GM18502 (cell line): Measurements from ENCODE around the gene ANKRD63.

Experiments
- ATAC-seq: cut with Tn5 transposase; IDR thresholded peaks from one replicate; pipeline ENCODE4 v1.9.1; 2021; ENCODE audit warnings: mild to moderate bottlenecking; ENCODE audit not compliant: unreplicated experiment, poor library complexity

Gene ANKRD63, protein sequence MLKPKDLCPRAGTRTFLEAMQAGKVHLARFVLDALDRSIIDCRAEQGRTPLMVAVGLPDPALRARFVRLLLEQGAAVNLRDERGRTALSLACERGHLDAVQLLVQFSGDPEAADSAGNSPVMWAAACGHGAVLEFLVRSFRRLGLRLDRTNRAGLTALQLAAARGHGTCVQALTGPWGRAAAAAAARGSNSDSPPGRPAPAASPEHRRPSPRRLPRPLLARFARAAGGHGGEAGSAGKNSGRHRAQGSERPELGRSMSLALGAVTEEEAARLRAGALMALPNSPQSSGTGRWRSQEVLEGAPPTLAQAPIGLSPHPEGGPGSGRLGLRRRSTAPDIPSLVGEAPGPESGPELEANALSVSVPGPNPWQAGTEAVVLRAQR

DNA sequence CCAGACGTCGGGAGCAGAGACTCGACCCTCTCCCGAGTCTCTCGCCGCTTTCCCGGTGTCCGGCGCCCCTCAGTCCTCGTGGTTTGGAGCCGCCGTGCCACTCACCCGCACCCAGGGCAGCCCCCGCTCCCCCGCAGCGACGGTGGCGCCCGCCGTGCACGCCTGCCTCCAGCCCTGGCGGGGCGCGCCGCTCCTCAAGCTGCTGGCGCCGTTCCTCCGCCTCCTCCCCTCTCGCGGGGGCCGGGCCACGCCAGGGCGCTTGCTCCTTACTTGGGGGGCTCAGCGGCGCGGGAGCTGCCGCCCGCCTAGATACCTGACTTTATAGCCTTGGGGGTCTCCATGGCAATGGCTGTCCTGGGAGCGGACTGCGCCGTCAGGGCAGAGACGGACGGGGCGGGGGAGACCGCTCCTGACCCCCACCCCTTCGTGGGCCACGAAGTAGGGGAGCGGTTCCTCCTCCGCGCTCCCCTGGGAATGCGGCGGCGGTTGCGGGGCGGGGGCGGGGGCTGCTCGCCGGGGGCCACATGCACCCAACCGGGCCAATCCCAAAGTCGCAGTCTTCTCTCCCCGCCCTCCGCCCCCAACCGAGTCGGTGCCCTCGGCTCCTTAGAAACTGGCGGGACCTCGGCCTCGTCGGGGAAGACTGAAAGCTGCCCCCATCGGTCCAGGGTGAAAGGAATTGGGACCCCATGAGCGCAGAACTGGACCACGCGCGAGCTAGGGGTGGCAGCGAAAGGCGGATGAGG, at the start of gene ANKRD63:
Gene ANKRD63, minus strand, starts transcription at position 196 of the 746 bp plus-strand sequence. CDS start 478 bp downstream, outside the sequence.
- no peak for ATAC-seq

DNA sequence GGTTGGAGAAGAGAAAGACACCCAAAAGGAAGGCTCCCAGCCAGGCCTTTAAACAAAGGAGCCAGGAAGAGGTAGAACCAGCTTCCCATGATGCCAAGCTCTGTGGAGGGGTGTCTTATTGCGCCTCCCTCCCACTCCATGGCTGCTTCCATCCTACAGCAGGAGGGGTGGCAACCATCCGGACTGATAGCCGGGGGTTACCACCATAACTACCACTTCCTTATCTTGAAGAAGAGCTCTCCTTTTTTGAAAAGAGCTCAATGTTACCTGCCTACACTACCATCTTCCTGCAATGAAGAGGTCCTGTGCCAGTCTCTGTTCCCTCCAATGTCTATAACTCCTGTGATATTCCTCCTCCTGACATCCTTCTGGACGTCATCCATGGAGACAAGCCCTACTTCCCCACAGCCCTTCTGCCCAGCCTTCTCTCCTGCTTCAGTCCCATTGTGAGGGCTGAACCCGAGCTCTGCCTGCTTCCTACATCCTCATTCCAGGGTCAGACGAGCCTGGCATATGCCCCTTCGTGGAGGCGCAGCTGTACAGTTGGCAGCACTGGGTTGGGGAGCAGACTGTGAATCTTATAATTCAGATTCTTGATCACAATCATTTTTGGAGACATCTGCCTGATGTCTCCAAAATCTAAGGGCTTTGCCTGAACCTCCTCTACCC, 49.4 kb upstream of the ANKRD63 start:
- ATAC-seq = no peak

DNA sequence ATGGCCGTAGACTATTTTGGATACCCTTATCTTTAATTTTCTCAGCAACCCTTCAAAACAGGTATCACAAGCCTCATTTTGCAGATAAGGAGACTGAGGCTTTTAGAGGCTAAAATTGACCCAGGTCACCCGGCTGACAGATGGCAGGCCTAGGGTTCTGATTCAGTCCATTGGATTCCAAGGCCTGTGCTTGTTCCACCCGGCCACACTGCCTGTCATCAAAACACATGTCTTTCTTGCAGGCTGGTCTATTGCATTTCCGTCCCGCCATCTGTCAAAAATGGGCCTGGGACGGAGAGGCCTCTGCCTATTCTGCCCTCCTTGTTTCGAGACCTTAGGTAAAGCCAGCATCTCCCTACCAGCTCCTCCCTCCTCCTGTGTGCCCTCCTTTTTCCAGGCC, 48.8 kb upstream of the ANKRD63 start:
- ATAC-seq = no peak

DNA sequence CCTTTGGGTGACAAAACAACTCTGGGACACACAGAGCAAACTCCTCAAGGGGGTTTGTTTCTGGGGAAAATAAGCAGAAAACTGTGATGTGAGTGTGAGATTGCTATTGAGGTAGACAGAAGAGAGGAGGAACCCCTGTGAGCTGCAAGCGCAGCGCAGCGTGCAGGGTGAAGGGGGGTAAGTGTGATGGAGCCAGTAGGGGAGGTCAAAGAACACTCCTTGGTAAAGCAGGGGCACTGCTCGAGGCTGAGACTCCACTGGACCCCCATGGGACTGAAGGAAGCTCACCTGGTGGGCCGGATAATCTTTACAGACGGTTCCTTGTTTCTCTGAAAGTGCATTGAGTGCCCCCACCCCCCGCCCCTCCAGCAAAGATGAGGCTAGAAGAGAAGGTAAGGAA, 48.2 kb upstream of the ANKRD63 start:
- no peak for ATAC-seq

GRCh38 chr15:40330368-40330836, 47.5 kb upstream of the ANKRD63 start:
- ATAC-seq = no peak

DNA sequence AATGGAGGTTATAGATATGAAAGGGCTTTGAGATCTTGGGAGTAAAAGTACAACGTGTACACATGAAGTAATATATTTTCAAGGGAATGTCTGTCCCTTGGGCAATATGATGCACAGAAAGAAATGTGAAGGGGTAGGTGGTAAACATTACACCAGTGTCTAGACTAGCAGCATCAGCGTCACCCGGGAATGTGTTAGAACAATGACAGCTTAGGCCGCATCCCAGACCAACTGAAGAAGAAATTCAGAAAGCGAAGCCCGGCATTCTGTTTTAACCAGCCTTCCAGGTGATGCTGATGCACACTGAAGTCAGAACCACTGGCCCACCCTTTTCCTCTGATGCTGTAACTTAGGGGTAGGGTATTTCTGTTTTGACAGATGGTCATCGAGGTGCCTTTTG, 46.9 kb upstream of the ANKRD63 start:
- no peak for ATAC-seq

GRCh38 chr15:40328751-40329150, 45.9 kb upstream of the ANKRD63 start:
- ATAC-seq = no peak

DNA sequence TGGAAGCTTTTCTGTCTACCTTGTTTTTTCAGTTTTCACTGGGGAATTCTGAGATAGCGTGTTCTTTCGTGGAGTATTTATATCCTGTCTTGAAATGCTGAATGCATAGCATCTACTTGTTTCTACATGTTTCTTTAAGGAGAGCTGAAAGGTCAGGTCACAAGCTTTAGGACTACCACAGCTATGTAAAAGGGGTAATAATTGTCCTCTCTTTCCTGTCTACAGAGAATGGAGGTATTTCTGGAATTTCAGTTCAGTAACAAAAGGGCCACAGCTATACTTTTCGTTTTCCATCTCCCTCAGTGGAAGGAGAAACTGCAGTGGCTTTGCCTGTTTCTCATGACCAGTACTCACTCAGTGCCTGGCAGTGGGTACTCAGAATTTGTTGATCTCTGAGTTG, 45.3 kb upstream of the ANKRD63 start:
- ATAC-seq = no peak

GRCh38 chr15:40327457-40327856, 44.6 kb upstream of the ANKRD63 start:
- ATAC-seq = no peak

- ATAC-seq = no peak
Measured at GRCh38 chr15:40325700-40326099, 42.8 kb upstream of the ANKRD63 start.

DNA sequence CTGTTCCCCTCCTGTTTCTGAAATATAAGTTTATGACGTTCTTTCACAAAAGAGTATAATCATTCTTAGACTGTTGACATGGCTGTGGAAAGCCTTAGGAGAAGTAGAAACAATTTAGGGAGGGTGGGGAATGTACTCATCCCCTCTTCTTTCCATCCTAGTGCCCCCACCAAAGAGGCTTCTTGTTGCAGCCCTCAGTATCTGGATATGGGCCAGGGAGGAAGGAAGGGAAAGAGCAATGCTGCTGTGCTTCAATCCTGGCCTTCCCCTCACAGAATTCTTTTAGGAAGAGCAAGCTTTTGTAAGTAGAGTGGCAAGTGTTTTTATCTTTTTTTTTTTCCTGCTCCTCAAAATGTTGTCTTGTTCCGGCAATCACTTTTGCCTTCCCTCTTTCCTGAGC, 42.3 kb upstream of the ANKRD63 start:
- no peak for ATAC-seq

GRCh38 chr15:40323953-40324937, 41.4 kb upstream of the ANKRD63 start:
- ATAC-seq = no peak

GRCh38 chr15:40323239-40323952, 40.5 kb upstream of the ANKRD63 start, which contains the start of gene INAFM2:
INAFM2 (plus strand) TSS chr15:40323692; CDS start chr15:40324056, 364 bp downstream.
- ATAC-seq = peak; percentile 94

- ATAC-seq = no peak
Measured at GRCh38 chr15:40322531-40323238, 39.8 kb upstream of the ANKRD63 start.

DNA sequence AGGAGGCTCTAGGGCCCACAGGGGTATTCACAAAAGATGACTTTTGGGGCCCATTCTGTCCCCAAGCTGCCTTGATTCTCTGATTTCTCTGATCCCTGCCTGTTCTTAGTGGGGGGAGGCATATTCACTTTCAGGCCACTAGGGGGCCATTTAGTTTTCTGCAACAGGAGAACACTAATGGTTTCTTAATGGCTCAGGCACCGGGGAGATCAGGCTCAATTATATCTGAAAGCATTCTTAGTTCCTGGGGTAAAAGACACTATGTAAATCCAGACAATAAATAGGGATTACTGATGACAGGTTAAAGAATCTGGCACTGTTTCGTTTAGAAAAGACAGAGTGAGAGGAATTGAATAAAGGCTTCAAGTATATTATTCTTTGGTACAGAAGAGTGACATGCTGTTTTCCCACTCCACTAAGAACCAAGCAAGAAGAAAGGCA, 38.1 kb upstream of the ANKRD63 start:
- no peak for ATAC-seq

DNA sequence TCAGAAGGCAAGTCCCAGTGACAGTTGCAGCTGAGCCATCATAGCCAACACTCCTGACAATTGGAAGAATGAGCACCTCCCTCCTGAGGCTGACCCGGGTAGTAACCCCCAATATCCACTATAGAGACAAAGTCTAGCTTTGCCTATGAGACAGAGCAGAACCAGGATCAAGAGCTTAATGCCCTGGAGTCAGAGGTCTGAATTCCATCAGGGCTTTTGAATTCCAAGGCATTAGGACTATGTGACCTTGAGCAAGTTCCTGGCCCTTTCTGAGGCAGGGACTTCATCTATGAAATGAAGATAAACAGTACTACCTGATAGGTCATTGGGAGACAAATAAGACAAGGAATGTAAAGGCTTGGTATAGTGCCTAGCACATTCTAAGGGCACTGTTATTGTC, 37.5 kb upstream of the ANKRD63 start:
- ATAC-seq = no peak

GRCh38 chr15:40317580-40317979, 34.7 kb upstream of the ANKRD63 start:
- ATAC-seq = no peak

GRCh38 chr15:40316931-40317330, 34.1 kb upstream of the ANKRD63 start:
- ATAC-seq = no peak
